Common myeloid progenitor, CD34-positive (primary cell): Measurements from ENCODE around the gene TAS1R1.

Source experiments
- CTCF ChIA-PET: fragments of 350-600 bp; sonication (Branson Sonifier 250); formaldehyde crosslinking; loops from one replicate; lab custom pipeline; 2021; ENCODE audit warnings: antibody characterized with exemption; lab: Charles Lee
- POLR2A ChIA-PET: fragments of 350-600 bp; sonication (Branson Sonifier 250); formaldehyde crosslinking; loops from one replicate; lab custom pipeline; 2021; ENCODE audit warnings: antibody characterized with exemption; lab: Charles Lee
- DNase-seq, 3 donors: peaks; one replicate each; pipeline versions ENCODE4 v3.0.0 to v3.0.0-alpha.2; 2013
- H3K27ac ChIP-seq, 2 experiments: 1 replicate in 1 of 2; 2 replicates in 1 of 2; pipeline ENCODE4 v1.7.0; 2013; ENCODE audit warnings: inconsistent platforms in 2 of 2, low read length in 2 of 2, mild to moderate bottlenecking in 2 of 2, low read depth in 1 of 2, moderate library complexity in 1 of 2; ENCODE audit not compliant: severe bottlenecking in 2 of 2, insufficient read depth in 1 of 2, poor library complexity in 1 of 2
- H3K27me3 ChIP-seq, 5 experiments: replicated peaks in 2 of 5; 1 replicate in 3 of 5; 2 replicates in 2 of 5; pipeline versions ENCODE4 v1.6.1 to v1.7.0; 2013; ENCODE audit warnings: low read length in 4 of 5, mild to moderate bottlenecking in 2 of 5, moderate library complexity in 2 of 5, inconsistent platforms in 1 of 5; ENCODE audit not compliant: insufficient read depth in 5 of 5, control insufficient read depth in 4 of 5
- H3K36me3 ChIP-seq, 4 experiments: 1 replicate in 2 of 4; 2 replicates in 2 of 4; pipeline versions ENCODE4 v1.6.1 to v1.7.0; 2013; ENCODE audit warnings: low read length in 3 of 4, control low read depth in 1 of 4, mild to moderate bottlenecking in 1 of 4; ENCODE audit not compliant: control insufficient read depth in 4 of 4, insufficient read depth in 4 of 4
- H3K4me1 ChIP-seq, 4 experiments: 1 replicate in 3 of 4; 2 replicates in 1 of 4; pipeline versions ENCODE4 v1.6.1 to v1.7.1; 2013; ENCODE audit warnings: low read length in 3 of 4, mild to moderate bottlenecking in 3 of 4, control low read depth in 1 of 4, inconsistent platforms in 1 of 4, moderate library complexity in 1 of 4; ENCODE audit not compliant: control insufficient read depth in 4 of 4, insufficient read depth in 4 of 4; ENCODE audit errors: control extremely low read depth in 1 of 4
- H3K4me3 ChIP-seq, 7 experiments: 1 replicate in 4 of 7; 2 replicates in 3 of 7; pipeline versions ENCODE4 v1.5.1 to v1.7.0; 2013; ENCODE audit warnings: mild to moderate bottlenecking in 7 of 7, low read length in 6 of 7, moderate library complexity in 6 of 7, inconsistent platforms in 2 of 7, low read depth in 2 of 7, control low read depth in 1 of 7; ENCODE audit not compliant: insufficient read depth in 4 of 7, control insufficient read depth in 1 of 7; ENCODE audit errors: extremely low read depth in 1 of 7
- H3K9me3 ChIP-seq, 5 experiments: 1 replicate in 4 of 5; 2 replicates in 1 of 5; pipeline versions ENCODE4 v1.6.1 to v1.7.1; 2013; ENCODE audit warnings: low read length in 4 of 5, mild to moderate bottlenecking in 2 of 5, inconsistent platforms in 1 of 5, low read depth in 1 of 5, moderate library complexity in 1 of 5; ENCODE audit not compliant: control insufficient read depth in 4 of 5, insufficient read depth in 2 of 5; ENCODE audit errors: control extremely low read depth in 1 of 5
- WGBS: methylation state at CpG from one replicate; pipeline ENCODE4 v1.1.5; 2013; ENCODE audit not compliant: insufficient coverage; 5-methylcytosine and 5-hydroxymethylcytosine counted together

The TAS1R1 gene

GRCh38 chr1:6531996-6532395, 23.1 kb upstream of the TAS1R1 start:
- no peaks in the 10 kb centered on the region for H3K4me1 ChIP-seq
- peaks cover 26 to 64% (median 54%) of the 10 kb centered on the region in 4 experiments for H3K36me3 ChIP-seq
- no peaks in the 10 kb centered on the region for H3K9me3 ChIP-seq
- CTCF ChIA-PET, result no interaction called here
- no peaks in the 10 kb centered on the region for H3K27me3 ChIP-seq
- POLR2A ChIA-PET, result no interaction called here
- WGBS, result 92% methylated on average over 4 of the region's 5 CpGs
- H3K27ac ChIP-seq, result no peak overlapping the region
- DNase-seq, result no peak
- H3K4me3 ChIP-seq, result no peak overlapping the region

GRCh38 chr1:6534248-6534822, 20.8 kb upstream of the TAS1R1 start:
- H3K27ac ChIP-seq, result no peak overlapping the region
- ChIA-PET CTCF (interaction anchor here (1.2 to 3.2 kb wide), 2 partner anchors 12 to 19 kb away, joined by 3 to 13 read pairs; no protein-coding TSS in a partner anchor), POLR2A (no interaction called here)
- 100% methylated on average over 7 of the region's 8 CpGs for WGBS
- H3K36me3 ChIP-seq, result peaks cover 19 to 54% (median 42%) of the 10 kb centered on the region in 4 experiments
- H3K4me1 ChIP-seq, result no peaks in the 10 kb centered on the region
- no peaks in the 10 kb centered on the region for H3K9me3 ChIP-seq
- H3K4me3 ChIP-seq, result no peak overlapping the region
- no peak for DNase-seq
- H3K27me3 ChIP-seq, result no peaks in the 10 kb centered on the region

- H3K4me3 ChIP-seq, result no peak overlapping the region
- ChIA-PET CTCF (interaction anchor here (0.7 to 3.2 kb wide), 3 partner anchors 10 to 49 kb away, joined by 3 to 13 read pairs (median 7); no protein-coding TSS in a partner anchor), POLR2A (interaction anchor here (0.7 kb wide), 1 partner anchor 14 kb away, joined by 3 read pairs; no protein-coding TSS in a partner anchor)
- 100% methylated on average over 2 of the region's 4 CpGs for WGBS
- H3K27me3 ChIP-seq, result no peaks in the 10 kb centered on the region
- no peak overlapping the region for H3K27ac ChIP-seq
- no peaks in the 10 kb centered on the region for H3K4me1 ChIP-seq
- H3K9me3 ChIP-seq, result no peaks in the 10 kb centered on the region
- H3K36me3 ChIP-seq, result peaks cover 19 to 50% (median 42%) of the 10 kb centered on the region in 4 experiments
- no peak for DNase-seq
These were observed 19.9 kb upstream of the TAS1R1 start for GRCh38 chr1:6535214-6535613.

- WGBS, result no CpG with 5 or more reads among the region's 5 CpGs
- Histone ChIP-seq H3K4me3 (no peak overlapping the region), H3K27me3 (no peaks in the 10 kb centered on the region), H3K9me3 (no peaks in the 10 kb centered on the region), H3K27ac (no peak overlapping the region), H3K36me3 (peaks cover 15 to 49% (median 37%) of the 10 kb centered on the region in 4 experiments), H3K4me1 (no peaks in the 10 kb centered on the region)
- DNase-seq, result no peak
- ChIA-PET POLR2A (no interaction called here), CTCF (interaction anchor here (0.7 to 3.2 kb wide), 4 partner anchors 11 to 60 kb away, joined by 3 to 13 read pairs (median 5); no protein-coding TSS in a partner anchor)
These were observed 18.8 kb upstream of the TAS1R1 start for GRCh38 chr1:6536291-6536690.

GRCh38 chr1:6538956-6539355, 16.2 kb upstream of the TAS1R1 start:
- no peak overlapping the region for H3K27ac ChIP-seq
- peaks cover 3 to 41% (median 22%) of the 10 kb centered on the region in 4 experiments for H3K36me3 ChIP-seq
- 100% methylated on average over 1 of the region's 3 CpGs for WGBS
- H3K4me1 ChIP-seq, result no peaks in the 10 kb centered on the region
- POLR2A ChIA-PET, result no interaction called here
- no peak for DNase-seq
- CTCF ChIA-PET, result interaction anchor here (1.4 to 2.3 kb wide), 2 partner anchors 9 to 15 kb away, joined by 3 to 7 read pairs; partner anchors contain the start of gene NOL9
- H3K27me3 ChIP-seq, result no peaks in the 10 kb centered on the region
- H3K9me3 ChIP-seq, result no peaks in the 10 kb centered on the region
- H3K4me3 ChIP-seq, result no peak overlapping the region

- 100% methylated on average over 1 of the region's 3 CpGs for WGBS
- Histone ChIP-seq H3K9me3 (no peaks in the 10 kb centered on the region), H3K36me3 (peaks cover 18 to 73% (median 48%) of the 10 kb centered on the region in 4 experiments), H3K27ac (no peak overlapping the region), H3K4me3 (no peak overlapping the region), H3K27me3 (no peaks in the 10 kb centered on the region), H3K4me1 (no peaks in the 10 kb centered on the region)
- POLR2A ChIA-PET, result no interaction called here
- CTCF ChIA-PET, result no interaction called here
- DNase-seq, result no peak
These were observed 10.3 kb upstream of the TAS1R1 start for GRCh38 chr1:6544831-6545230.
